Vagina (tissue), 2 donors: ENCODE results near the gene GRIN2C. TPM values are rescaled to one million over a fixed set of nuclear protein-coding genes. Genes with fewer than 3 reads are reported as not detected.

Experiments used
- DNase-seq, 2 donors: peaks; one replicate each; pipeline ENCODE4 v3.0.0-alpha.2; 2017; ENCODE audit errors: extremely low spot score in 2 of 2
- H3K27ac ChIP-seq: fragments of 200-600 bp; sonication (generic); one replicate; pipeline ENCODE4 v1.5.1; 2019
- H3K27me3 ChIP-seq: fragments of 200-600 bp; sonication (generic); one replicate; pipeline ENCODE4 v1.5.1; 2019
- H3K36me3 ChIP-seq, 2 donors: fragments of 200-600 bp; sonication (generic); one replicate each; pipeline ENCODE4 v1.5.1; 2017 to 2019
- H3K4me1 ChIP-seq: fragments of 200-600 bp; sonication (generic); one replicate; pipeline ENCODE4 v1.5.1; 2019
- H3K4me3 ChIP-seq, 2 donors: fragments of 200-600 bp; sonication (generic); 1 replicate in 1 of 2; 2 replicates in 1 of 2; pipeline ENCODE4 v1.5.1; 2016 to 2019
- H3K9me3 ChIP-seq: fragments of 200-600 bp; sonication (generic); one replicate; pipeline ENCODE4 v1.5.1; 2019
- POLR2A ChIP-seq, 2 donors: fragments of 450-650 bp; IDR thresholded peaks; one replicate each; pipeline ENCODE4 v1.6.1; 2017; ENCODE audit warnings: antibody characterized with exemption in 2 of 2, mild to moderate bottlenecking in 2 of 2, moderate library complexity in 2 of 2
- POLR2AphosphoS5 ChIP-seq, 2 donors: sonication (generic); formaldehyde crosslinking; IDR thresholded peaks; one replicate each; pipeline ENCODE4 v1.9.0; 2017; ENCODE audit warnings: antibody characterized with exemption in 2 of 2, mild to moderate bottlenecking in 2 of 2, low read depth in 1 of 2; ENCODE audit not compliant: insufficient read depth in 1 of 2
- intact Hi-C: fragments of 100-400 bp; cut with DNase I; formaldehyde crosslinking; loops from one replicate; pipeline ENCODE4 v1.15.1; 2023
- total RNA-seq: library from RNA; depleted of rRNA; stranded (reverse); fragments of >200 nt; gene quantifications from one replicate; pipeline ENCODE4 v1.2.3, GENCODE V29; 2016
- TF ChIP-seq, protein P1 (sequence below), 3 experiments: fragments of 450-650 bp in 2 of 3; fragments of 200-600 bp in 1 of 3; sonication (generic) in 1 of 3; IDR thresholded peaks; one replicate each; pipeline ENCODE4 v1.5.1; 2017 to 2019; ENCODE audit warnings: antibody characterized with exemption in 3 of 3, mild to moderate bottlenecking in 2 of 3, moderate library complexity in 2 of 3

GRIN2C gene
- total RNA-seq, 1 donor from 2014 or later = not detected

GRCh38 chr17:74822335-74822938 lies 37.2 kb downstream of the GRIN2C start:
- no peaks in the 10 kb centered on the region for H3K27me3 ChIP-seq
- H3K36me3 ChIP-seq = no peaks in the 10 kb centered on the region
- no peak overlapping the region for H3K4me3 ChIP-seq
- no peak for TF ChIP-seq POLR2A (IDR thresholded peaks at IDR 0.05)
- no peak for DNase-seq
- H3K4me1 ChIP-seq = no peaks in the 10 kb centered on the region
- no peaks in the 10 kb centered on the region for H3K9me3 ChIP-seq
- intact Hi-C loops = no loop called here
- H3K27ac ChIP-seq = no peak overlapping the region

GRCh38 chr17:74821655-74822334 lies 37.9 kb downstream of the GRIN2C start:
- TF ChIP-seq POLR2AphosphoS5 (IDR thresholded peaks at IDR 0.05; ENCODE audit: insufficient read depth in 1 of 2, low read depth in 1 of 2) (no peak), POLR2A (IDR thresholded peaks at IDR 0.05) (no peak)
- TF ChIP-seq, protein P1, sequence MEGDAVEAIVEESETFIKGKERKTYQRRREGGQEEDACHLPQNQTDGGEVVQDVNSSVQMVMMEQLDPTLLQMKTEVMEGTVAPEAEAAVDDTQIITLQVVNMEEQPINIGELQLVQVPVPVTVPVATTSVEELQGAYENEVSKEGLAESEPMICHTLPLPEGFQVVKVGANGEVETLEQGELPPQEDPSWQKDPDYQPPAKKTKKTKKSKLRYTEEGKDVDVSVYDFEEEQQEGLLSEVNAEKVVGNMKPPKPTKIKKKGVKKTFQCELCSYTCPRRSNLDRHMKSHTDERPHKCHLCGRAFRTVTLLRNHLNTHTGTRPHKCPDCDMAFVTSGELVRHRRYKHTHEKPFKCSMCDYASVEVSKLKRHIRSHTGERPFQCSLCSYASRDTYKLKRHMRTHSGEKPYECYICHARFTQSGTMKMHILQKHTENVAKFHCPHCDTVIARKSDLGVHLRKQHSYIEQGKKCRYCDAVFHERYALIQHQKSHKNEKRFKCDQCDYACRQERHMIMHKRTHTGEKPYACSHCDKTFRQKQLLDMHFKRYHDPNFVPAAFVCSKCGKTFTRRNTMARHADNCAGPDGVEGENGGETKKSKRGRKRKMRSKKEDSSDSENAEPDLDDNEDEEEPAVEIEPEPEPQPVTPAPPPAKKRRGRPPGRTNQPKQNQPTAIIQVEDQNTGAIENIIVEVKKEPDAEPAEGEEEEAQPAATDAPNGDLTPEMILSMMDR (IDR thresholded peaks at IDR 0.05) = no peak
- Histone ChIP-seq H3K9me3 (no peaks in the 10 kb centered on the region), H3K4me1 (no peaks in the 10 kb centered on the region), H3K27me3 (no peaks in the 10 kb centered on the region), H3K27ac (no peak overlapping the region), H3K36me3 (no peaks in the 10 kb centered on the region), H3K4me3 (no peak overlapping the region)
- intact Hi-C loops = no loop called here
- no peak for DNase-seq

DNA sequence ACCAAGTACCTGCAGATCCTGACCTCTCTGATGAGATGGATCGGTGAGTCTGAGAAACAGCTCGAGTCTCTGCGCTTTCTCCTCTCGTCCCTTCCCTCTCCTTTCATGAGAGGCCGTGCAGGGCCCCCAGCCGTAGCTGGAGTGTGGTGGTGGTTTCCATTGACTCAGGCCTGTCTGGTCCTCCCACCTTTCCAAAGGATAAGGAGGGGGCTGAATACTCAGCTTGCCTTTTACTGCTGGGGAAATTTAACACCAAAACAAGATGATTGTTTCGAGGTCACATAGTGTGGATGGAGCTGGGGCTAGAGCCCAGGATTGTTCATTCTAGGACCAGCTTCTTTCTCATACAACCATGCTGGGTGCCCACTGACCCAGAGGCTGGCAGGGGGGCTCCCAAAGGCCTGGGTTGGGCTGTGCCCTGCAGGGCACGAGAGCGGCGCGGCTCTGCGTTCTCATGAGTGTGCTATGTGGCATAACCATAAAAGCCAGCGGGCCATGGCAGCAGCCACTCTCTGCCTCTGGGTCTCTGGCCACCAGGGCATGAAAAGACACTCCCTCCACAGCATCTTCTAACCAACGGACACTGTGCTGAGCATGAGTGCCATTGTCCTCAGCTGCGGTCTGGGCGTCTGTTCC lies 39.8 kb downstream of the GRIN2C start:
- no peak overlapping the region for H3K4me3 ChIP-seq
- no peaks in the 10 kb centered on the region for H3K9me3 ChIP-seq
- no peak for DNase-seq
- intact Hi-C loops = no loop called here
- TF ChIP-seq, protein P1 (IDR thresholded peaks at IDR 0.05) = no peak
- no peak for TF ChIP-seq POLR2AphosphoS5 (IDR thresholded peaks at IDR 0.05; ENCODE audit: insufficient read depth in 1 of 2, low read depth in 1 of 2)
- no peak for TF ChIP-seq POLR2A (IDR thresholded peaks at IDR 0.05)
- H3K27ac ChIP-seq = no peak overlapping the region
- H3K36me3 ChIP-seq = no peaks in the 10 kb centered on the region
- no peaks in the 10 kb centered on the region for H3K4me1 ChIP-seq
- no peaks in the 10 kb centered on the region for H3K27me3 ChIP-seq

DNA sequence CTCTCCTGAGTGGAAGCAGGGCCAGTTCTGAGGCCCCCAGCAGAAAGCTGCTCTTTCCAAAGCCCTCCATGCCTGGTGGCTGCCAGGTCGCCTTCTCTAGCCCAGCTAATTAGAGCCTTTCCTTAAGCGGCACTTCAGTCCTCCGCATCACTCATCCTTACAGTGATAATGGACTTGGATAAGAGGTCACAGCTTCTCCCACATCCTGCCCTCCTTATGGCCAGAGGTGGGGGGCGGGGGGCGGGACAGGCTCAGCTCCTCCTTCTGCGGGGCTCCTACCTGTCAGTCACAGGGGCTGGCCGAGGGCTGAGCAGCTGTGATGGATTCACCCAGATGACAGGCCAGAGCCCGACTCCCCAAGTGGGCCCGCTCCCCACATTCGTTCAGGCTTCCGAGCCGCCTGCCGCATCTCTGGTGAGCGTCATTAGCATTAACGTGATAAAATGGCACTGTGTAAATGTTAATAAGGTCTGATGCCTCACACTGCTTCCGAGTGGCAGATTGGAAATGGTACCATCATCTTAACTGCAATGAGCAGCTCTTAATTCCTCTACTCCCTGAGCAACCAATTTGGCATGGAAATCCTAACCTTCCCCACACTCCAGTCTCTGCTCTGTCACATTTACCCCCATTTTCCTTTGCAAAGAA lies 41.3 kb downstream of the GRIN2C start:
- Histone ChIP-seq H3K4me1 (no peaks in the 10 kb centered on the region), H3K9me3 (no peaks in the 10 kb centered on the region), H3K27ac (no peak overlapping the region), H3K4me3 (no peak overlapping the region), H3K27me3 (no peaks in the 10 kb centered on the region), H3K36me3 (no peaks in the 10 kb centered on the region)
- intact Hi-C loops = no loop called here
- no peak for DNase-seq
- TF ChIP-seq, protein P1 (IDR thresholded peaks at IDR 0.05) = no peak
- TF ChIP-seq POLR2AphosphoS5 (IDR thresholded peaks at IDR 0.05; ENCODE audit: insufficient read depth in 1 of 2, low read depth in 1 of 2) (no peak), POLR2A (IDR thresholded peaks at IDR 0.05) (no peak)

DNA sequence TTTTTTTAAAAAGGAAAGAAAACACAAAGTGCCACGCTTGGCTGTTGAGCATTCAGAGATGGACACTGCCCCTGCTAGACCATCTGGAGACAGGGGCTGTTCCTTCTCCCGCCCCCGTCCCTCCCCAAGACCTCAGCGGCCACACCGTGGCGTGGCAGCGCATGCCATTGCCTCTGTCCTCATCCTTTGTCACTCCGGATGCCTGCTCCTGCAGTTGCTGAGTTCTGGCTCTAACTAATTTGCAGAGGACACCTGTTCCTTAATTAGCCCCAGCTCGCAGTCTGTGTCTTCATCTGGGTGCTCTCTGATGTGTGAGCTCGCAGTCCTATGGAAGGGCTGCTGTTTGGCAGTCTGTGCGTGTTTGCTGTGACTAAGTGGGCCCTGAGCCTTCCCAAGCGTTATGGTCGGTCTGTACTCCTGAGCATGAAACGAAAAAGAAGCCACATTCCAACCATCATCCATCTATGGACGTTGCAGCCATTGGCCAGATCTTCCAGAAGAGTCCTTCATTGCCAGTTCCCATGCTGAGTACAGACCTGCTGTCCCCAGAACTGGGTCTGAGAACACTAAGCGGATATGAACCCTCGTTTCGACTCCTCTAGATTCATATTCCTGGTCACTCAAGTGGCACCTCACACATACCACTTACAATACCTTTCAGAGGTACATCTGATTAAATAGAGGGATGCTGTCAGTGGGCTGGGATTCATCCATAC lies 42.6 kb downstream of the GRIN2C start:
- Histone ChIP-seq H3K36me3 (no peaks in the 10 kb centered on the region), H3K27me3 (no peaks in the 10 kb centered on the region), H3K27ac (no peak overlapping the region), H3K4me3 (no peak overlapping the region), H3K9me3 (no peaks in the 10 kb centered on the region), H3K4me1 (no peaks in the 10 kb centered on the region)
- intact Hi-C loops = no loop called here
- no peak for DNase-seq
- TF ChIP-seq POLR2AphosphoS5 (IDR thresholded peaks at IDR 0.05; ENCODE audit: insufficient read depth in 1 of 2, low read depth in 1 of 2) = no peak
- TF ChIP-seq, protein P1 (IDR thresholded peaks at IDR 0.05) = no peak
- no peak for TF ChIP-seq POLR2A (IDR thresholded peaks at IDR 0.05)
